Measurements from ENCODE around the gene PALLD.

PALLD gene

GRCh38 chr4:168639914-168640313 lies 143.1 kb downstream of the PALLD start:
- H3K27ac ChIP-seq (ENCODE audit: low read depth, low read length), result no peak overlapping the region
- peaks cover 13% of the 10 kb centered on the region; the same call in 1 of the 2 replicates for H3K4me1 ChIP-seq (ENCODE audit: insufficient read depth, low read length)
- 94% methylated on average over 8 of the region's 8 CpGs for WGBS
- H3K36me3 ChIP-seq (ENCODE audit: insufficient read depth, low read length), result no peaks in the 10 kb centered on the region
- H3K4me3 ChIP-seq (ENCODE audit: low read length), result no peak overlapping the region
- no peaks in the 10 kb centered on the region for H3K9me3 ChIP-seq (ENCODE audit: insufficient read depth, low read depth, low read length)
- no peak overlapping the region for H3K9ac ChIP-seq (ENCODE audit: low read depth, low read length)
- H3K27me3 ChIP-seq (ENCODE audit: insufficient read depth, low read length), result no peaks in the 10 kb centered on the region

- 91% methylated on average over 3 of the region's 3 CpGs for WGBS
- H3K4me1 ChIP-seq (ENCODE audit: insufficient read depth, low read length), result peaks cover 9% of the 10 kb centered on the region; the same call in 1 of the 2 replicates
- H3K27me3 ChIP-seq (ENCODE audit: insufficient read depth, low read length), result no peaks in the 10 kb centered on the region
- no peak overlapping the region for H3K9ac ChIP-seq (ENCODE audit: low read depth, low read length)
- H3K27ac ChIP-seq (ENCODE audit: low read depth, low read length), result no peak overlapping the region
- H3K9me3 ChIP-seq (ENCODE audit: insufficient read depth, low read depth, low read length), result no peaks in the 10 kb centered on the region
- H3K36me3 ChIP-seq (ENCODE audit: insufficient read depth, low read length), result no peaks in the 10 kb centered on the region
- H3K4me3 ChIP-seq (ENCODE audit: low read length), result no peak overlapping the region
Observed at GRCh38 chr4:168641811-168642140, 144.9 kb downstream of the PALLD start.

- Histone ChIP-seq H3K9me3 (ENCODE audit: insufficient read depth, low read depth, low read length) (no peaks in the 10 kb centered on the region), H3K9ac (ENCODE audit: low read depth, low read length) (no peak overlapping the region), H3K27ac (ENCODE audit: low read depth, low read length) (no peak overlapping the region), H3K4me3 (ENCODE audit: low read length) (no peak overlapping the region), H3K27me3 (ENCODE audit: insufficient read depth, low read length) (no peaks in the 10 kb centered on the region), H3K4me1 (ENCODE audit: insufficient read depth, low read length) (peaks cover 6% of the 10 kb centered on the region; the same call in 1 of the 2 replicates), H3K36me3 (ENCODE audit: insufficient read depth, low read length) (no peaks in the 10 kb centered on the region)
- 92% methylated on average over 5 of the region's 5 CpGs for WGBS
Observed at GRCh38 chr4:168642591-168642990, 145.7 kb downstream of the PALLD start.

GRCh38 chr4:168643111-168643795 lies 146.4 kb downstream of the PALLD start:
- WGBS, result 96% methylated on average over 5 of the region's 5 CpGs

GRCh38 chr4:168643796-168644159 lies 146.9 kb downstream of the PALLD start:
- no peak overlapping the region for H3K27ac ChIP-seq (ENCODE audit: low read depth, low read length)
- H3K4me1 ChIP-seq (ENCODE audit: insufficient read depth, low read length), result peaks cover 17% of the 10 kb centered on the region; the same call in 1 of the 2 replicates
- no peak overlapping the region for H3K9ac ChIP-seq (ENCODE audit: low read depth, low read length)
- 87% methylated on average over 3 of the region's 3 CpGs for WGBS
- H3K4me3 ChIP-seq (ENCODE audit: low read length), result no peak overlapping the region
- H3K9me3 ChIP-seq (ENCODE audit: insufficient read depth, low read depth, low read length), result no peaks in the 10 kb centered on the region
- H3K27me3 ChIP-seq (ENCODE audit: insufficient read depth, low read length), result no peaks in the 10 kb centered on the region
- H3K36me3 ChIP-seq (ENCODE audit: insufficient read depth, low read length), result no peaks in the 10 kb centered on the region

More at GRCh38 chr4:168643111-168643795, 146.4 kb downstream of the PALLD start:
- peaks cover 12% of the 10 kb centered on the region; the same call in 1 of the 2 replicates for H3K4me1 ChIP-seq (ENCODE audit: insufficient read depth, low read length)
- no peak overlapping the region for H3K4me3 ChIP-seq (ENCODE audit: low read length)
- no peak overlapping the region for H3K9ac ChIP-seq (ENCODE audit: low read depth, low read length)
- H3K36me3 ChIP-seq (ENCODE audit: insufficient read depth, low read length), result no peaks in the 10 kb centered on the region
- no peaks in the 10 kb centered on the region for H3K9me3 ChIP-seq (ENCODE audit: insufficient read depth, low read depth, low read length)
- no peaks in the 10 kb centered on the region for H3K27me3 ChIP-seq (ENCODE audit: insufficient read depth, low read length)
- no peak overlapping the region for H3K27ac ChIP-seq (ENCODE audit: low read depth, low read length)

GRCh38 chr4:168646001-168646768 lies 149.3 kb downstream of the PALLD start:
- H3K27me3 ChIP-seq (ENCODE audit: insufficient read depth, low read length), result no peaks in the 10 kb centered on the region
- no peak overlapping the region for H3K4me3 ChIP-seq (ENCODE audit: low read length)
- no peaks in the 10 kb centered on the region for H3K9me3 ChIP-seq (ENCODE audit: insufficient read depth, low read depth, low read length)
- H3K27ac ChIP-seq (ENCODE audit: low read depth, low read length), result no peak overlapping the region
- no peaks in the 10 kb centered on the region for H3K36me3 ChIP-seq (ENCODE audit: insufficient read depth, low read length)
- H3K4me1 ChIP-seq (ENCODE audit: insufficient read depth, low read length), result peaks cover 24% of the 10 kb centered on the region
- H3K9ac ChIP-seq (ENCODE audit: low read depth, low read length), result no peak overlapping the region
- WGBS, result 92% methylated on average over 7 of the region's 7 CpGs

- Histone ChIP-seq H3K4me3 (ENCODE audit: low read length) (no peak overlapping the region), H3K9ac (ENCODE audit: low read depth, low read length) (no peak overlapping the region), H3K36me3 (ENCODE audit: insufficient read depth, low read length) (no peaks in the 10 kb centered on the region), H3K4me1 (ENCODE audit: insufficient read depth, low read length) (peaks cover 34% of the 10 kb centered on the region), H3K27me3 (ENCODE audit: insufficient read depth, low read length) (no peaks in the 10 kb centered on the region), H3K9me3 (ENCODE audit: insufficient read depth, low read depth, low read length) (no peaks in the 10 kb centered on the region), H3K27ac (ENCODE audit: low read depth, low read length) (no peak overlapping the region)
- WGBS, result 87% methylated on average over 8 of the region's 8 CpGs
Observed at GRCh38 chr4:168647646-168648375, 151.0 kb downstream of the PALLD start.

GRCh38 chr4:168648494-168648893 lies 151.6 kb downstream of the PALLD start:
- Histone ChIP-seq H3K36me3 (ENCODE audit: insufficient read depth, low read length) (no peaks in the 10 kb centered on the region), H3K9ac (ENCODE audit: low read depth, low read length) (no peak overlapping the region), H3K4me3 (ENCODE audit: low read length) (no peak overlapping the region), H3K27ac (ENCODE audit: low read depth, low read length) (no peak overlapping the region), H3K9me3 (ENCODE audit: insufficient read depth, low read depth, low read length) (no peaks in the 10 kb centered on the region), H3K4me1 (ENCODE audit: insufficient read depth, low read length) (peaks cover 40% of the 10 kb centered on the region), H3K27me3 (ENCODE audit: insufficient read depth, low read length) (no peaks in the 10 kb centered on the region)
- 64% methylated on average over 3 of the region's 3 CpGs for WGBS

GRCh38 chr4:168648929-168649328 lies 152.1 kb downstream of the PALLD start:
- H3K9me3 ChIP-seq (ENCODE audit: insufficient read depth, low read depth, low read length), result no peaks in the 10 kb centered on the region
- H3K27ac ChIP-seq (ENCODE audit: low read depth, low read length), result no peak overlapping the region
- no peak overlapping the region for H3K4me3 ChIP-seq (ENCODE audit: low read length)
- no peaks in the 10 kb centered on the region for H3K36me3 ChIP-seq (ENCODE audit: insufficient read depth, low read length)
- 85% methylated on average over 2 of the region's 3 CpGs for WGBS
- H3K27me3 ChIP-seq (ENCODE audit: insufficient read depth, low read length), result no peaks in the 10 kb centered on the region
- H3K9ac ChIP-seq (ENCODE audit: low read depth, low read length), result no peak overlapping the region
- H3K4me1 ChIP-seq (ENCODE audit: insufficient read depth, low read length), result peaks cover 41% of the 10 kb centered on the region

GRCh38 chr4:168651374-168651773 lies 154.5 kb downstream of the PALLD start:
- Histone ChIP-seq H3K27ac (ENCODE audit: low read depth, low read length) (no peak overlapping the region), H3K36me3 (ENCODE audit: insufficient read depth, low read length) (no peaks in the 10 kb centered on the region), H3K4me3 (ENCODE audit: low read length) (no peak overlapping the region), H3K4me1 (ENCODE audit: insufficient read depth, low read length) (peaks cover 54% of the 10 kb centered on the region), H3K27me3 (ENCODE audit: insufficient read depth, low read length) (no peaks in the 10 kb centered on the region), H3K9ac (ENCODE audit: low read depth, low read length) (no peak overlapping the region), H3K9me3 (ENCODE audit: insufficient read depth, low read depth, low read length) (no peaks in the 10 kb centered on the region)
- 74% methylated on average over 2 of the region's 2 CpGs for WGBS

GRCh38 chr4:168651864-168652263 lies 155.0 kb downstream of the PALLD start:
- H3K36me3 ChIP-seq (ENCODE audit: insufficient read depth, low read length), result no peaks in the 10 kb centered on the region
- peaks cover 54% of the 10 kb centered on the region for H3K4me1 ChIP-seq (ENCODE audit: insufficient read depth, low read length)
- no peak overlapping the region for H3K27ac ChIP-seq (ENCODE audit: low read depth, low read length)
- H3K9me3 ChIP-seq (ENCODE audit: insufficient read depth, low read depth, low read length), result no peaks in the 10 kb centered on the region
- WGBS, result 72% methylated on average over 4 of the region's 4 CpGs
- no peak overlapping the region for H3K4me3 ChIP-seq (ENCODE audit: low read length)
- H3K27me3 ChIP-seq (ENCODE audit: insufficient read depth, low read length), result no peaks in the 10 kb centered on the region
- no peak overlapping the region for H3K9ac ChIP-seq (ENCODE audit: low read depth, low read length)
